HEK293 (cell line): ENCODE data around the gene F11.

Experiments
- HOXA7 ChIP-seq: sonication (generic); formaldehyde crosslinking; IDR thresholded peaks from 2 replicates; pipeline ENCODE4 v1.8.1; 2022; ENCODE audit warnings: missing genetic modification reagents, borderline replicate concordance
- KLF16 ChIP-seq: fragments of 450-650 bp; formaldehyde crosslinking; IDR thresholded peaks from 2 replicates; pipeline ENCODE4 v1.5.1; 2017; ENCODE audit warnings: missing biosample characterization, missing genetic modification characterization
- MYNN ChIP-seq: fragments of 450-650 bp; formaldehyde crosslinking; IDR thresholded peaks from 2 replicates; pipeline ENCODE4 v1.5.1; 2016; ENCODE audit warnings: missing biosample characterization, missing genetic modification characterization, borderline replicate concordance
- MZF1 ChIP-seq: fragments of 450-650 bp; formaldehyde crosslinking; IDR thresholded peaks from 2 replicates; pipeline ENCODE4 v1.5.1; 2017; ENCODE audit warnings: missing biosample characterization, missing genetic modification characterization, borderline replicate concordance
- RBAK ChIP-seq: fragments of 450-650 bp; formaldehyde crosslinking; IDR thresholded peaks from 2 replicates; pipeline ENCODE4 v1.5.1; 2016; ENCODE audit warnings: missing biosample characterization, missing genetic modification characterization
- SCRT2 ChIP-seq: fragments of 450-650 bp; formaldehyde crosslinking; IDR thresholded peaks from 2 replicates; pipeline ENCODE4 v1.5.1; 2016; ENCODE audit warnings: missing biosample characterization, missing genetic modification characterization
- ZBTB1 ChIP-seq: fragments of 450-650 bp; formaldehyde crosslinking; IDR thresholded peaks from 2 replicates; pipeline ENCODE4 v1.5.1; 2016; ENCODE audit warnings: missing biosample characterization, missing genetic modification characterization
- ZEB2 ChIP-seq: fragments of 450-650 bp; formaldehyde crosslinking; IDR thresholded peaks from 2 replicates; pipeline ENCODE4 v1.5.1; 2016; ENCODE audit warnings: missing biosample characterization, missing genetic modification characterization
- ZIC2 ChIP-seq: fragments of 450-650 bp; formaldehyde crosslinking; IDR thresholded peaks from 2 replicates; pipeline ENCODE4 v1.5.1; 2016; ENCODE audit warnings: missing biosample characterization, missing genetic modification characterization
- ZNF175 ChIP-seq: fragments of 450-650 bp; formaldehyde crosslinking; IDR thresholded peaks from 2 replicates; pipeline ENCODE4 v1.5.1; 2016; ENCODE audit warnings: missing biosample characterization, missing genetic modification characterization
- ZNF202 ChIP-seq: fragments of 450-650 bp; formaldehyde crosslinking; IDR thresholded peaks from 2 replicates; pipeline ENCODE4 v1.5.1; 2016; ENCODE audit warnings: missing biosample characterization, missing genetic modification characterization, borderline replicate concordance
- ZNF223 ChIP-seq: fragments of 450-650 bp; formaldehyde crosslinking; IDR thresholded peaks from 2 replicates; pipeline ENCODE4 v1.5.1; 2016; ENCODE audit warnings: missing biosample characterization, missing genetic modification characterization
- ZNF239 ChIP-seq: fragments of 450-650 bp; formaldehyde crosslinking; IDR thresholded peaks from 2 replicates; pipeline ENCODE4 v1.5.1; 2016; ENCODE audit warnings: missing biosample characterization, missing genetic modification characterization
- ZNF266 ChIP-seq: fragments of 450-650 bp; formaldehyde crosslinking; IDR thresholded peaks from 2 replicates; pipeline ENCODE4 v1.5.1; 2016; ENCODE audit warnings: missing biosample characterization, missing genetic modification characterization, low read depth
- ZNF366 ChIP-seq: fragments of 450-650 bp; formaldehyde crosslinking; conservative IDR thresholded peaks from 2 replicates; pipeline ENCODE4 v1.5.1; 2016; ENCODE audit warnings: missing biosample characterization, missing genetic modification characterization
- ZNF510 ChIP-seq: fragments of 450-650 bp; formaldehyde crosslinking; IDR thresholded peaks from 2 replicates; pipeline ENCODE4 v1.5.1; 2018; ENCODE audit warnings: mild to moderate bottlenecking, missing genetic modification characterization, missing biosample characterization; ENCODE audit not compliant: insufficient replicate concordance
- ZNF560 ChIP-seq: fragments of 450-650 bp; formaldehyde crosslinking; IDR thresholded peaks from 2 replicates; pipeline ENCODE4 v1.5.1; 2017; ENCODE audit warnings: missing biosample characterization, missing genetic modification characterization, borderline replicate concordance
- ZNF561 ChIP-seq: fragments of 450-650 bp; IDR thresholded peaks from 2 replicates; pipeline ENCODE4 v1.5.1; 2018; ENCODE audit warnings: missing biosample characterization, missing genetic modification characterization, borderline replicate concordance
- ZNF585B ChIP-seq: fragments of 450-650 bp; formaldehyde crosslinking; IDR thresholded peaks from 2 replicates; pipeline ENCODE4 v1.5.1; 2016; ENCODE audit warnings: missing biosample characterization, missing genetic modification characterization
- ZNF777 ChIP-seq: fragments of 450-650 bp; formaldehyde crosslinking; IDR thresholded peaks from 2 replicates; pipeline ENCODE4 v1.5.1; 2017; ENCODE audit warnings: missing biosample characterization, missing genetic modification characterization, borderline replicate concordance
- ZNF785 ChIP-seq: fragments of 450-650 bp; formaldehyde crosslinking; IDR thresholded peaks from 2 replicates; pipeline ENCODE4 v1.5.1; 2016; ENCODE audit warnings: missing biosample characterization, missing genetic modification characterization
- ZXDB ChIP-seq: fragments of 450-650 bp; formaldehyde crosslinking; IDR thresholded peaks from 2 replicates; pipeline ENCODE4 v1.5.1; 2016; ENCODE audit warnings: missing biosample characterization, missing genetic modification characterization
- TF ChIP-seq, protein P1 (sequence below): fragments of 450-650 bp; formaldehyde crosslinking; IDR thresholded peaks from 2 replicates; pipeline ENCODE4 v1.5.1; 2017; ENCODE audit warnings: missing biosample characterization, missing genetic modification characterization
- TF ChIP-seq, protein P2 (sequence below): IDR thresholded peaks from 2 replicates; pipeline ENCODE4 v1.6.1; 2011; ENCODE audit warnings: mild to moderate bottlenecking, low read depth, low read length, borderline replicate concordance
- TF ChIP-seq, protein P3 (sequence below): fragments of 450-650 bp; formaldehyde crosslinking; IDR thresholded peaks from 2 replicates; pipeline ENCODE4 v1.5.1; 2017; ENCODE audit warnings: missing biosample characterization, missing genetic modification characterization
- TF ChIP-seq, protein P4 (sequence below): fragments of 450-650 bp; formaldehyde crosslinking; IDR thresholded peaks from 2 replicates; pipeline ENCODE4 v1.5.1; 2016; ENCODE audit warnings: missing biosample characterization, missing genetic modification characterization

The F11 gene

DNA sequence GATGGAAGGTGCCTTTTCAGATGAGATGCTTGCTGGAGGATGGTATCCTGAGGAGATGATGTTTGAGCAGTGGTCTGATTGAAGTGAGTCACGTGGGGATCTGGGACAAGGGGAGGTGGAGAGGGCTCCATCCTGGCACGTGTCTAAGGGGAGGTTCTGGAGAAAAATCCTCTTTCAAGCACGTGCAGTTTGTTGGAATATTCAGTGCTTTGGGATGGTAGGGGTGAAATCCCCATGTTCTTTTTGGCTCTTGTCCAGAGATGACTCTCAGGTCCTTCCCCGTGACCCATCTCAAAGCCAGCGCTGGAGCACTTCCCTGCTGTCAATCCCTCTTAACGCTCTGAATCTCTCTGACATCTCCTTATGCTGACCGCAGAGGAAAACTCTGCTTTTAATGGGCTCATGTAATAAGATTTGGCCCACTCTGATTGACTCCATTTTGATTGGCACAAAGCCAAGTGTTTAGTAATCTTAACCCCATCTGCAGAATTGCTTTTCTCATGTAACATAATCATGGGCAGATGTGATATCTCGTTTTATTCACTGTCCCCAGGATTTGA is 49.4 kb upstream of the F11 start (continued):
- TF ChIP-seq, protein P1, sequence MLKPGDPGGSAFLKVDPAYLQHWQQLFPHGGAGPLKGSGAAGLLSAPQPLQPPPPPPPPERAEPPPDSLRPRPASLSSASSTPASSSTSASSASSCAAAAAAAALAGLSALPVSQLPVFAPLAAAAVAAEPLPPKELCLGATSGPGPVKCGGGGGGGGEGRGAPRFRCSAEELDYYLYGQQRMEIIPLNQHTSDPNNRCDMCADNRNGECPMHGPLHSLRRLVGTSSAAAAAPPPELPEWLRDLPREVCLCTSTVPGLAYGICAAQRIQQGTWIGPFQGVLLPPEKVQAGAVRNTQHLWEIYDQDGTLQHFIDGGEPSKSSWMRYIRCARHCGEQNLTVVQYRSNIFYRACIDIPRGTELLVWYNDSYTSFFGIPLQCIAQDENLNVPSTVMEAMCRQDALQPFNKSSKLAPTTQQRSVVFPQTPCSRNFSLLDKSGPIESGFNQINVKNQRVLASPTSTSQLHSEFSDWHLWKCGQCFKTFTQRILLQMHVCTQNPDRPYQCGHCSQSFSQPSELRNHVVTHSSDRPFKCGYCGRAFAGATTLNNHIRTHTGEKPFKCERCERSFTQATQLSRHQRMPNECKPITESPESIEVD (tag by site-specific recombination), result peak; percentile 85
- TF ChIP-seq ZNF175 (tag by site-specific recombination), result no peak
- TF ChIP-seq, protein P2, sequence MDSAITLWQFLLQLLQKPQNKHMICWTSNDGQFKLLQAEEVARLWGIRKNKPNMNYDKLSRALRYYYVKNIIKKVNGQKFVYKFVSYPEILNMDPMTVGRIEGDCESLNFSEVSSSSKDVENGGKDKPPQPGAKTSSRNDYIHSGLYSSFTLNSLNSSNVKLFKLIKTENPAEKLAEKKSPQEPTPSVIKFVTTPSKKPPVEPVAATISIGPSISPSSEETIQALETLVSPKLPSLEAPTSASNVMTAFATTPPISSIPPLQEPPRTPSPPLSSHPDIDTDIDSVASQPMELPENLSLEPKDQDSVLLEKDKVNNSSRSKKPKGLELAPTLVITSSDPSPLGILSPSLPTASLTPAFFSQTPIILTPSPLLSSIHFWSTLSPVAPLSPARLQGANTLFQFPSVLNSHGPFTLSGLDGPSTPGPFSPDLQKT, result no peak
- TF ChIP-seq ZEB2 (tag by site-specific recombination), result no peak; the same call in 1 of the 2 replicates
- peak; percentile 97 for TF ChIP-seq MZF1 (tag by site-specific recombination)
- no peak for TF ChIP-seq ZNF223
- no peak for TF ChIP-seq SCRT2
- no peak for TF ChIP-seq RBAK (tag by site-specific recombination)
- TF ChIP-seq ZNF366 (tag by site-specific recombination), result peak; percentile 64
- TF ChIP-seq, protein P3, sequence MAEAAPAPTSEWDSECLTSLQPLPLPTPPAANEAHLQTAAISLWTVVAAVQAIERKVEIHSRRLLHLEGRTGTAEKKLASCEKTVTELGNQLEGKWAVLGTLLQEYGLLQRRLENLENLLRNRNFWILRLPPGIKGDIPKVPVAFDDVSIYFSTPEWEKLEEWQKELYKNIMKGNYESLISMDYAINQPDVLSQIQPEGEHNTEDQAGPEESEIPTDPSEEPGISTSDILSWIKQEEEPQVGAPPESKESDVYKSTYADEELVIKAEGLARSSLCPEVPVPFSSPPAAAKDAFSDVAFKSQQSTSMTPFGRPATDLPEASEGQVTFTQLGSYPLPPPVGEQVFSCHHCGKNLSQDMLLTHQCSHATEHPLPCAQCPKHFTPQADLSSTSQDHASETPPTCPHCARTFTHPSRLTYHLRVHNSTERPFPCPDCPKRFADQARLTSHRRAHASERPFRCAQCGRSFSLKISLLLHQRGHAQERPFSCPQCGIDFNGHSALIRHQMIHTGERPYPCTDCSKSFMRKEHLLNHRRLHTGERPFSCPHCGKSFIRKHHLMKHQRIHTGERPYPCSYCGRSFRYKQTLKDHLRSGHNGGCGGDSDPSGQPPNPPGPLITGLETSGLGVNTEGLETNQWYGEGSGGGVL, result peak; percentile 75
- no peak for TF ChIP-seq ZNF560 (tag by site-specific recombination)
- TF ChIP-seq ZNF266 (tag by site-specific recombination), result no peak
- TF ChIP-seq, protein P4, sequence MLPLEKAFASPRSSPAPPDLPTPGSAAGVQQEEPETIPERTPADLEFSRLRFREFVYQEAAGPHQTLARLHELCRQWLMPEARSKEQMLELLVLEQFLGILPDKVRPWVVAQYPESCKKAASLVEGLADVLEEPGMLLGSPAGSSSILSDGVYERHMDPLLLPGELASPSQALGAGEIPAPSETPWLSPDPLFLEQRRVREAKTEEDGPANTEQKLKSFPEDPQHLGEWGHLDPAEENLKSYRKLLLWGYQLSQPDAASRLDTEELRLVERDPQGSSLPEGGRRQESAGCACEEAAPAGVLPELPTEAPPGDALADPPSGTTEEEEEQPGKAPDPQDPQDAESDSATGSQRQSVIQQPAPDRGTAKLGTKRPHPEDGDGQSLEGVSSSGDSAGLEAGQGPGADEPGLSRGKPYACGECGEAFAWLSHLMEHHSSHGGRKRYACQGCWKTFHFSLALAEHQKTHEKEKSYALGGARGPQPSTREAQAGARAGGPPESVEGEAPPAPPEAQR, result no peak
- no peak for TF ChIP-seq MYNN (tag by site-specific recombination)
- no peak for TF ChIP-seq ZNF239 (tag by site-specific recombination)
- TF ChIP-seq ZNF561 (tag by site-specific recombination), result peak; percentile 87
- TF ChIP-seq ZNF510 (tag by site-specific recombination), result no peak
- no peak for TF ChIP-seq KLF16 (tag by site-specific recombination)
- TF ChIP-seq ZIC2 (tag by site-specific recombination), result no peak
- TF ChIP-seq ZBTB1 (tag by site-specific recombination), result no peak
- no peak for TF ChIP-seq ZNF585B
- peak; percentile 61 for TF ChIP-seq ZXDB (tag by site-specific recombination)
- no peak for TF ChIP-seq ZNF785
- TF ChIP-seq HOXA7 (CRISPR knock-in tag), result no peak
- TF ChIP-seq ZNF777, result no peak
- TF ChIP-seq ZNF202 (tag by site-specific recombination), result no peak
